ENCODE results near the gene SV2B. TPM values are rescaled to one million over a fixed set of nuclear protein-coding genes. Genes with fewer than 3 reads are reported as not detected.

Gene SV2B
- total and polyA plus RNA-seq, 12 donors, result 0.16 to 7.5 (median 3.0) TPM

GRCh38 chr15:91278951-91279350 lies 178.9 kb downstream of the SV2B start:
- TF ChIP-seq CTCF (IDR thresholded peaks at IDR 0.05), result no peak
- TF ChIP-seq POLR2A (IDR thresholded peaks at IDR 0.05), result no peak
- Histone ChIP-seq H3K36me3 (replicated peaks in 1 of 2) (no peaks in the 10 kb centered on the region), H3K27ac (no peak overlapping the region), H3K4me3 (no peak overlapping the region), H3K27me3 (no peaks in the 10 kb centered on the region), H3K4me1 (replicated peaks in 1 of 2) (no peaks in the 10 kb centered on the region), H3K9me3 (replicated peaks in 1 of 3) (peaks cover 0 to 4% (median 0%) of the 10 kb centered on the region in 3 donors)
- intact Hi-C loops (cut with DNase I), result loop anchor here in 1 of 2 donors (10.0 kb wide), 1 partner anchor 54 kb away; no protein-coding TSS in a partner anchor
- WGBS, 4 donors, result 83 to 91% (median 86%) methylated on average over 2 of the region's 2 CpGs
- no peak for DNase-seq

GRCh38 chr15:91279486-91279885 lies 179.4 kb downstream of the SV2B start:
- no peaks in the 10 kb centered on the region for H3K27me3 ChIP-seq
- no peak overlapping the region for H3K4me3 ChIP-seq
- no peaks in the 10 kb centered on the region for H3K36me3 ChIP-seq (replicated peaks in 1 of 2)
- H3K4me1 ChIP-seq (replicated peaks in 1 of 2), result no peaks in the 10 kb centered on the region
- H3K9me3 ChIP-seq (replicated peaks in 1 of 3), result peaks cover 0 to 4% (median 0%) of the 10 kb centered on the region in 3 donors
- DNase-seq, result no peak
- H3K27ac ChIP-seq, result no peak overlapping the region
- intact Hi-C loops (cut with DNase I), result loop anchor here in 1 of 2 donors (10.0 kb wide), 1 partner anchor 55 kb away; no protein-coding TSS in a partner anchor
- TF ChIP-seq POLR2A (IDR thresholded peaks at IDR 0.05) (no peak), CTCF (IDR thresholded peaks at IDR 0.05) (no peak)
- WGBS, 4 donors, result 57 to 71% (median 60%) methylated on average over 4 of the region's 4 CpGs

- no peaks in the 10 kb centered on the region for H3K9me3 ChIP-seq (replicated peaks in 1 of 3)
Measured at GRCh38 chr15:91281947-91282346, 181.9 kb downstream of the SV2B start.

DNA sequence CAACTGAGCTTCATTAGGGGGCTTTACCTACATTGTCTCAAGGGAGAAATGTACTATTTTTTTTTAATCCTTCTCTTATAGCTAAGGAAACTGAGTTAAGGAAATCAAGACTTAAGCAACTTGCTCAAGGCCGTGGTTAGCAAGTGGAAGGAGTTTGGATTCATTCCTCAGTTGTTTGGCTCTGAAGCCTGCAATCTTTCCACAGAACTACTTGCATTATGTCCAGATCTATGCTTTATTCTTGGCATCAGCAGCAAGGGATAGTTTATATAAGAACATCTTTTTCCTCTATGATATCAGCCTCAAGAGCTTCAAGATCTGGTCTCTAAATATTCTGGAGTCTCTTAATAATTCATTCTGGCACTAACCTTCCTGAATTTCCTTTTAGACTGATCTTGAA lies 182.4 kb downstream of the SV2B start:
- H3K4me1 ChIP-seq (replicated peaks in 1 of 2), result no peaks in the 10 kb centered on the region
- 70 to 88% (median 80%) methylated on average over 1 of the region's 1 CpG for WGBS, 4 donors
- intact Hi-C loops (cut with DNase I), result no loop called here

More at GRCh38 chr15:91281947-91282346, 181.9 kb downstream of the SV2B start:
- TF ChIP-seq CTCF (IDR thresholded peaks at IDR 0.05), result no peak
- TF ChIP-seq POLR2A (IDR thresholded peaks at IDR 0.05), result no peak
- DNase-seq, result no peak
- intact Hi-C loops (cut with DNase I), result no loop called here
- Histone ChIP-seq H3K27me3 (no peaks in the 10 kb centered on the region), H3K4me1 (replicated peaks in 1 of 2) (no peaks in the 10 kb centered on the region), H3K4me3 (no peak overlapping the region), H3K36me3 (replicated peaks in 1 of 2) (no peaks in the 10 kb centered on the region), H3K27ac (no peak overlapping the region)
- 80 to 90% (median 87%) methylated on average over 4 of the region's 4 CpGs for WGBS, 4 donors

More for the DNA sequence above, 182.4 kb downstream of the SV2B start:
- Histone ChIP-seq H3K9me3 (replicated peaks in 1 of 3) (no peaks in the 10 kb centered on the region), H3K27me3 (no peaks in the 10 kb centered on the region), H3K27ac (no peak overlapping the region), H3K36me3 (replicated peaks in 1 of 2) (no peaks in the 10 kb centered on the region), H3K4me3 (no peak overlapping the region)
- DNase-seq, result no peak
- TF ChIP-seq POLR2A (IDR thresholded peaks at IDR 0.05), result no peak
- no peak for TF ChIP-seq CTCF (IDR thresholded peaks at IDR 0.05)

Measured in adrenal gland (tissue), 12 donors.